Measurements from ENCODE around the gene SLC15A4. TPM values are rescaled to one million over a fixed set of nuclear protein-coding genes. Genes with fewer than 3 reads are reported as not detected.
A peak's percentile ranks its signal among the peaks of the same experiment; 100 is the strongest.

The SLC15A4 gene
- total and polyA plus RNA-seq, 2 of the 13 experiments (the other 11 are each of a cell fraction or from before 2014, with no cell fraction given): 17.3 to 22.7 TPM

- TF ChIP-seq AKAP8 (CRISPR knock-in tag; IDR thresholded peaks at IDR 0.05) (no peak), ZNF280D (CRISPR knock-in tag; IDR thresholded peaks at IDR 0.05) (0 out of 2 replicates have a peak, but pooled peaks have one; percentile 27), HNF4A (CRISPR knock-in tag; IDR thresholded peaks at IDR 0.05) (peak; percentile 88), ZNF572 (CRISPR knock-in tag; IDR thresholded peaks at IDR 0.05) (no peak), NFE2 (CRISPR knock-in tag; IDR thresholded peaks at IDR 0.05) (no peak), FOXK1 (CRISPR knock-in tag; IDR thresholded peaks at IDR 0.05; ENCODE audit: borderline replicate concordance, low read depth) (peak; percentile 84; the same call in 1 of the 2 replicates), SSRP1 (CRISPR knock-in tag; IDR thresholded peaks at IDR 0.05) (no peak), TCF7 (IDR thresholded peaks at IDR 0.05; ENCODE audit: low read depth) (no peak), TCF12 (IDR thresholded peaks at IDR 0.05) (no peak), TCF12 (CRISPR knock-in tag; IDR thresholded peaks at IDR 0.05) (no peak), PHF5A (CRISPR knock-in tag; IDR thresholded peaks at IDR 0.05; ENCODE audit: low read depth, unreplicated experiment) (no peak), THAP9 (CRISPR knock-in tag; IDR thresholded peaks at IDR 0.05; ENCODE audit: borderline replicate concordance) (no peak), RORA (CRISPR knock-in tag; IDR thresholded peaks at IDR 0.05) (no peak), ZNF557 (CRISPR knock-in tag; IDR thresholded peaks at IDR 0.05) (no peak), ELF3 (CRISPR knock-in tag; IDR thresholded peaks at IDR 0.05) (peak; percentile 36; the same call in 1 of the 2 replicates), ZNF781 (CRISPR knock-in tag; IDR thresholded peaks at IDR 0.05; ENCODE audit: borderline replicate concordance, not compliant biosample characterization) (no peak), ZNF331 (CRISPR knock-in tag; IDR thresholded peaks at IDR 0.05) (peak; percentile 89; the same call in 1 of the 2 replicates), DPF2 (CRISPR knock-in tag; IDR thresholded peaks at IDR 0.05; ENCODE audit: borderline replicate concordance, low read depth) (peak; percentile 73), ZNF263 (CRISPR knock-in tag; IDR thresholded peaks at IDR 0.05) (no peak), ZNF264 (CRISPR knock-in tag; IDR thresholded peaks at IDR 0.05) (no peak), HOXA3 (CRISPR knock-in tag; IDR thresholded peaks at IDR 0.05) (peak; percentile 98), POLR2AphosphoS5 (IDR thresholded peaks at IDR 0.05; ENCODE audit: low read depth, low read length) (no peak), ZFP41 (CRISPR knock-in tag; IDR thresholded peaks at IDR 0.05; ENCODE audit: borderline replicate concordance) (no peak), JUN (CRISPR knock-in tag; IDR thresholded peaks at IDR 0.05) (no peak), POLR2AphosphoS2 (IDR thresholded peaks at IDR 0.05; ENCODE audit: low read depth, low read length) (no peak), SAP130 (CRISPR knock-in tag; IDR thresholded peaks at IDR 0.05; ENCODE audit: low read depth) (peak; percentile 55), ZNF564 (CRISPR knock-in tag; IDR thresholded peaks at IDR 0.05) (no peak), TEAD2 (CRISPR knock-in tag; IDR thresholded peaks at IDR 0.05) (no peak)
Measured at GRCh38 chr12:128861226-128862016, 37.7 kb upstream of the SLC15A4 start (continued).
